ENCODE results near the gene ZNF518A. TPM values are rescaled to one million over a fixed set of nuclear protein-coding genes. Genes with fewer than 3 reads are reported as not detected.

ZNF518A gene
- total and polyA plus RNA-seq, 9 of the 15 experiments (the other 6 are each of a cell fraction or from before 2014, with no cell fraction given): 6.3 to 30.0 (median 17.4) TPM

GRCh38 chr10:96138102-96138501 lies 8.0 kb downstream of the ZNF518A start:
- intact Hi-C loops (cut with micrococcal nuclease): no loop called here
- H3K4me3 ChIP-seq: no peak overlapping the region
- no TSS peak for BruUV-seq (replicated peaks)
- no peak for ATAC-seq
- WGBS (ENCODE audit: insufficient coverage, low coverage, missing lambda C conversion rate): 67% methylated on average over 1 of the region's 1 CpG
- no peaks in the 10 kb centered on the region for H3K9me1 ChIP-seq (ENCODE audit: control insufficient read depth, insufficient read depth, low read length)
- no peak overlapping the region for H2AFZ ChIP-seq (ENCODE audit: low read depth, low read length)
- H4K20me1 ChIP-seq (replicated peaks; ENCODE audit: control insufficient read depth, insufficient read depth, low read length): no peaks in the 10 kb centered on the region; the same call in 1 of the 2 replicates
- H3K79me2 ChIP-seq (ENCODE audit: control insufficient read depth, insufficient read depth, low read length): peaks cover 39% of the 10 kb centered on the region
- no peaks in the 10 kb centered on the region for H3K27me3 ChIP-seq (ENCODE audit: control insufficient read depth in 2 of 2, insufficient read depth in 2 of 2, low read length in 2 of 2)
- ChIA-PET POLR2A (interaction anchor here (2.2 kb wide), 1 partner anchor 8 kb away, joined by 8 read pairs; the partner anchor contains the start of gene ZNF518A), CTCF (ENCODE audit: low intra/inter-chr PET ratio) (no interaction called here)
- TF ChIP-seq ZNF134 (CRISPR knock-in tag; conservative IDR thresholded peaks at IDR 0.05) (no peak), ZNF165 (CRISPR knock-in tag; IDR thresholded peaks at IDR 0.05; ENCODE audit: borderline replicate concordance) (no peak), ZNF23 (CRISPR knock-in tag; IDR thresholded peaks at IDR 0.05) (no peak), ZNF143 (CRISPR knock-in tag; IDR thresholded peaks at IDR 0.05) (no peak)
- no peak for FAIRE-seq
- no peaks in the 10 kb centered on the region for H3K9me3 ChIP-seq (replicated peaks; ENCODE audit: control insufficient read depth, insufficient read depth, low read depth, low read length)
- no peaks in the 10 kb centered on the region for H3K4me1 ChIP-seq (replicated peaks in 1 of 2; ENCODE audit: control insufficient read depth in 2 of 2, insufficient read depth in 2 of 2, low read length in 2 of 2)
- in situ Hi-C loops (cut with MboI): no loop called here
- no peak overlapping the region for H3K27ac ChIP-seq (ENCODE audit: extremely low read depth, low read depth, low read length)
- no peak for DNase-seq (ENCODE audit: extremely low read depth in 1 of 4, low spot score in 3 of 4)
- H3K9ac ChIP-seq (ENCODE audit: insufficient read depth in 1 of 2, low read depth in 2 of 2, low read length in 2 of 2): no peak overlapping the region
- no peak overlapping the region for H3K4me2 ChIP-seq (ENCODE audit: insufficient read depth, low read length)
- H3K36me3 ChIP-seq (ENCODE audit: control insufficient read depth, insufficient read depth, low read length): peaks cover 85% of the 10 kb centered on the region

DNA sequence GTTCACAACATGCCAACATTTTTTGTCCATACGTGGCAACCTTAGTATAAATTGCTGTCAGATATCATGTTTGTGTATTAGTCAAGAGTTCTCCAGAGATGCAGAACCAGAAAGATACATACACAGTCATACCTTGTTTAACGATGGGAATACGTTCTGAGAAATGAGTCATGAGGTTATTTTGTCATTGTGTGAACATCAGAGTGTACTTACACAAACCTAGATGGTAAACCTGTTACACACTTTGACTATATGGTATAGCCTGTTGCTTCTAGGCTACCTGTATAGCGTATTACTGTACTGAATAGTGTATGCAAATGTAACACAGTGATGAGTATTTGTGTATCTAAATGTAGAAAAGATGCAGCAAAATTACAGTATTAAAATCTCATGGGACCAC lies 22.3 kb downstream of the ZNF518A start:
- H3K4me1 ChIP-seq (replicated peaks in 1 of 2; ENCODE audit: control insufficient read depth in 2 of 2, insufficient read depth in 2 of 2, low read length in 2 of 2): no peaks in the 10 kb centered on the region
- no peak overlapping the region for H3K4me2 ChIP-seq (ENCODE audit: insufficient read depth, low read length)
- ChIA-PET CTCF (ENCODE audit: low intra/inter-chr PET ratio) (no interaction called here), POLR2A (no interaction called here)
- no peaks in the 10 kb centered on the region for H3K9me1 ChIP-seq (ENCODE audit: control insufficient read depth, insufficient read depth, low read length)
- in situ Hi-C loops (cut with MboI): no loop called here
- ATAC-seq (no peak), FAIRE-seq (no peak), DNase-seq (ENCODE audit: extremely low read depth in 1 of 4, low spot score in 3 of 4) (no peak)
- no peaks in the 10 kb centered on the region for H3K27me3 ChIP-seq (ENCODE audit: control insufficient read depth in 2 of 2, insufficient read depth in 2 of 2, low read length in 2 of 2)
- no peak overlapping the region for H3K27ac ChIP-seq (ENCODE audit: extremely low read depth, low read depth, low read length)
- H3K9me3 ChIP-seq (replicated peaks; ENCODE audit: control insufficient read depth, insufficient read depth, low read depth, low read length): no peaks in the 10 kb centered on the region; the same call in 1 of the 2 replicates
- BruUV-seq (replicated peaks): no TSS peak
- no peak overlapping the region for H3K9ac ChIP-seq (ENCODE audit: insufficient read depth in 1 of 2, low read depth in 2 of 2, low read length in 2 of 2)
- no peaks in the 10 kb centered on the region for H4K20me1 ChIP-seq (replicated peaks; ENCODE audit: control insufficient read depth, insufficient read depth, low read length)
- 96% methylated on average over 4 of the region's 4 CpGs for WGBS (ENCODE audit: insufficient coverage, low coverage, missing lambda C conversion rate)
- H3K36me3 ChIP-seq (ENCODE audit: control insufficient read depth, insufficient read depth, low read length): peaks cover 69% of the 10 kb centered on the region
- H3K79me2 ChIP-seq (ENCODE audit: control insufficient read depth, insufficient read depth, low read length): no peaks in the 10 kb centered on the region
- intact Hi-C loops (cut with micrococcal nuclease): loop anchor here (5.0 kb wide), 1 partner anchor 105 kb away; no protein-coding TSS in a partner anchor
- H2AFZ ChIP-seq (ENCODE audit: low read depth, low read length): no peak overlapping the region
- TF ChIP-seq, protein P1, sequence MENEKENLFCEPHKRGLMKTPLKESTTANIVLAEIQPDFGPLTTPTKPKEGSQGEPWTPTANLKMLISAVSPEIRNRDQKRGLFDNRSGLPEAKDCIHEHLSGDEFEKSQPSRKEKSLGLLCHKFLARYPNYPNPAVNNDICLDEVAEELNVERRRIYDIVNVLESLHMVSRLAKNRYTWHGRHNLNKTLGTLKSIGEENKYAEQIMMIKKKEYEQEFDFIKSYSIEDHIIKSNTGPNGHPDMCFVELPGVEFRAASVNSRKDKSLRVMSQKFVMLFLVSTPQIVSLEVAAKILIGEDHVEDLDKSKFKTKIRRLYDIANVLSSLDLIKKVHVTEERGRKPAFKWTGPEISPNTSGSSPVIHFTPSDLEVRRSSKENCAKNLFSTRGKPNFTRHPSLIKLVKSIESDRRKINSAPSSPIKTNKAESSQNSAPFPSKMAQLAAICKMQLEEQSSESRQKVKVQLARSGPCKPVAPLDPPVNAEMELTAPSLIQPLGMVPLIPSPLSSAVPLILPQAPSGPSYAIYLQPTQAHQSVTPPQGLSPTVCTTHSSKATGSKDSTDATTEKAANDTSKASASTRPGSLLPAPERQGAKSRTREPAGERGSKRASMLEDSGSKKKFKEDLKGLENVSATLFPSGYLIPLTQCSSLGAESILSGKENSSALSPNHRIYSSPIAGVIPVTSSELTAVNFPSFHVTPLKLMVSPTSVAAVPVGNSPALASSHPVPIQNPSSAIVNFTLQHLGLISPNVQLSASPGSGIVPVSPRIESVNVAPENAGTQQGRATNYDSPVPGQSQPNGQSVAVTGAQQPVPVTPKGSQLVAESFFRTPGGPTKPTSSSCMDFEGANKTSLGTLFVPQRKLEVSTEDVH (IDR thresholded peaks at IDR 0.05; ENCODE audit: low read depth, partially characterized antibody): no peak
- TF ChIP-seq, protein P2, sequence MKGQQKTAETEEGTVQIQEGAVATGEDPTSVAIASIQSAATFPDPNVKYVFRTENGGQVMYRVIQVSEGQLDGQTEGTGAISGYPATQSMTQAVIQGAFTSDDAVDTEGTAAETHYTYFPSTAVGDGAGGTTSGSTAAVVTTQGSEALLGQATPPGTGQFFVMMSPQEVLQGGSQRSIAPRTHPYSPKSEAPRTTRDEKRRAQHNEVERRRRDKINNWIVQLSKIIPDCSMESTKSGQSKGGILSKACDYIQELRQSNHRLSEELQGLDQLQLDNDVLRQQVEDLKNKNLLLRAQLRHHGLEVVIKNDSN (CRISPR knock-in tag; IDR thresholded peaks at IDR 0.05): no peak
- no peak for TF ChIP-seq PRMT5 (CRISPR knock-in tag; IDR thresholded peaks at IDR 0.05)
- no peak for TF ChIP-seq ETV1 (tag; conservative IDR thresholded peaks at IDR 0.05; ENCODE audit: low read depth)
- no peak overlapping the region for H3K4me3 ChIP-seq
